Activated naive CD4-positive, alpha-beta T cell treated with anti-CD3 and anti-CD28 coated beads, Interleukin-2, amount 50 U/mL, for 72 hours (primary cell): ENCODE results near the gene IGF1R. TPM values are rescaled to one million over a fixed set of nuclear protein-coding genes. Genes with fewer than 3 reads are reported as not detected.

ENCODE experiments used
- ATAC-seq, 2 donors: fragments of 150-1000 bp; cut with Tn5 transposase; 2 replicates each; pipeline ENCODE4 v1.10.0; 2021; ENCODE audit warnings: mild to moderate bottlenecking in 2 of 2, moderate library complexity in 2 of 2
- DNase-seq, 2 donors: peaks; one replicate each; pipeline ENCODE4 v3.0.0; 2021 to 2022; ENCODE audit warnings: low spot score in 2 of 2
- H3K27ac Mint-ChIP-seq, 2 donors: one replicate each; pipeline ENCODE4 v1.8.0; 2022; ENCODE audit warnings: mild to moderate bottlenecking in 2 of 2, mixed read lengths in 2 of 2
- H3K36me3 Mint-ChIP-seq, 2 donors: one replicate each; pipeline ENCODE4 v1.8.0; 2022; ENCODE audit warnings: mixed read lengths in 2 of 2
- H3K9me3 Mint-ChIP-seq, 2 donors: one replicate each; pipeline ENCODE4 v1.8.0; 2022; ENCODE audit warnings: mixed read lengths in 2 of 2
- total RNA-seq, 2 donors: library from RNA; stranded (reverse); gene quantifications; one replicate each; pipeline ENCODE4 v1.2.3, GENCODE V29; 2022

Gene IGF1R
- total RNA-seq, 2 donors from 2014 or later, result 35.6 to 39.4 TPM

- no peaks in the 10 kb centered on the region for H3K9me3 Mint-ChIP-seq
- ATAC-seq (no peak), DNase-seq (no peak)
- no peak overlapping the region for H3K27ac Mint-ChIP-seq
- H3K36me3 Mint-ChIP-seq, result no peaks in the 10 kb centered on the region
Observed at GRCh38 chr15:98660055-98660454, 11.7 kb downstream of the IGF1R start.

- Mint-ChIP-seq H3K9me3 (no peaks in the 10 kb centered on the region), H3K36me3 (no peaks in the 10 kb centered on the region), H3K27ac (peak overlapping the region; percentile 2 to 7)
- DNase-seq, result no peak
- no peak for ATAC-seq
Observed at GRCh38 chr15:98663045-98663444, 14.7 kb downstream of the IGF1R start.

GRCh38 chr15:98663606-98664005 lies 15.3 kb downstream of the IGF1R start:
- ATAC-seq (no peak), DNase-seq (no peak)
- H3K36me3 Mint-ChIP-seq, result no peaks in the 10 kb centered on the region
- H3K27ac Mint-ChIP-seq, result no peak overlapping the region
- H3K9me3 Mint-ChIP-seq, result no peaks in the 10 kb centered on the region

GRCh38 chr15:98666441-98666840 lies 18.1 kb downstream of the IGF1R start:
- ATAC-seq (no peak), DNase-seq (no peak)
- peak overlapping the region in 1 of 2 donors; percentile 1 for H3K27ac Mint-ChIP-seq
- peaks cover 0 to under 1% of the 10 kb centered on the region in 2 donors for H3K36me3 Mint-ChIP-seq
- no peaks in the 10 kb centered on the region for H3K9me3 Mint-ChIP-seq

- DNase-seq (no peak), ATAC-seq (no peak)
- Mint-ChIP-seq H3K27ac (peak overlapping the region in 1 of 2 donors; percentile 1), H3K36me3 (peaks cover 0 to 4% of the 10 kb centered on the region in 2 donors), H3K9me3 (no peaks in the 10 kb centered on the region)
Observed at GRCh38 chr15:98666841-98667240, 18.5 kb downstream of the IGF1R start.

GRCh38 chr15:98667521-98668179 lies 19.3 kb downstream of the IGF1R start:
- Mint-ChIP-seq H3K27ac (peak overlapping the region; percentile 18 to 74), H3K9me3 (no peaks in the 10 kb centered on the region), H3K36me3 (peaks cover 0 to 6% of the 10 kb centered on the region in 2 donors)
- ATAC-seq (peak; percentile 23 to 33), DNase-seq (no peak)

GRCh38 chr15:98668566-98669308 lies 20.4 kb downstream of the IGF1R start:
- Mint-ChIP-seq H3K36me3 (peaks cover 0 to 6% of the 10 kb centered on the region in 2 donors), H3K27ac (peak overlapping the region; percentile 66 to 74), H3K9me3 (no peaks in the 10 kb centered on the region)
- DNase-seq (peak in 1 of 2 donors; percentile 65), ATAC-seq (peak; percentile 99)

GRCh38 chr15:98669638-98670037 lies 21.3 kb downstream of the IGF1R start:
- no peak for ATAC-seq
- Mint-ChIP-seq H3K27ac (peak overlapping the region in 1 of 2 donors; percentile 74), H3K9me3 (no peaks in the 10 kb centered on the region), H3K36me3 (peaks cover 0 to 6% of the 10 kb centered on the region in 2 donors)
- no peak for DNase-seq

- Mint-ChIP-seq H3K27ac (no peak overlapping the region), H3K36me3 (peaks cover 0 to 6% of the 10 kb centered on the region in 2 donors), H3K9me3 (no peaks in the 10 kb centered on the region)
- DNase-seq (no peak), ATAC-seq (no peak)
Observed at GRCh38 chr15:98671060-98672008, 23.0 kb downstream of the IGF1R start.

- ATAC-seq, result no peak
- H3K9me3 Mint-ChIP-seq, result no peaks in the 10 kb centered on the region
- no peak for DNase-seq
- no peak overlapping the region for H3K27ac Mint-ChIP-seq
- peaks cover 5 to 6% of the 10 kb centered on the region in 2 donors for H3K36me3 Mint-ChIP-seq
Observed at GRCh38 chr15:98673133-98673532, 24.8 kb downstream of the IGF1R start.

GRCh38 chr15:98674336-98674735 lies 26.0 kb downstream of the IGF1R start:
- DNase-seq, result no peak
- Mint-ChIP-seq H3K36me3 (peaks cover 5 to 12% of the 10 kb centered on the region in 2 donors), H3K27ac (no peak overlapping the region), H3K9me3 (no peaks in the 10 kb centered on the region)
- ATAC-seq, result no peak

GRCh38 chr15:98676586-98677270 lies 28.4 kb downstream of the IGF1R start:
- no peak for ATAC-seq
- no peaks in the 10 kb centered on the region for H3K9me3 Mint-ChIP-seq
- no peak overlapping the region for H3K27ac Mint-ChIP-seq
- no peak for DNase-seq
- peaks cover 5 to 11% of the 10 kb centered on the region in 2 donors for H3K36me3 Mint-ChIP-seq

- Mint-ChIP-seq H3K9me3 (no peaks in the 10 kb centered on the region), H3K36me3 (peaks cover 5 to 8% of the 10 kb centered on the region in 2 donors), H3K27ac (peak overlapping the region in 1 of 2 donors; percentile 7)
- DNase-seq (no peak), ATAC-seq (no peak)
Observed at GRCh38 chr15:98677345-98678059, 29.2 kb downstream of the IGF1R start.

- DNase-seq (no peak), ATAC-seq (no peak)
- no peak overlapping the region for H3K27ac Mint-ChIP-seq
- peaks cover 5 to 8% of the 10 kb centered on the region in 2 donors for H3K36me3 Mint-ChIP-seq
- no peaks in the 10 kb centered on the region for H3K9me3 Mint-ChIP-seq
Observed at GRCh38 chr15:98678484-98678883, 30.1 kb downstream of the IGF1R start.

- ATAC-seq (no peak), DNase-seq (no peak)
- Mint-ChIP-seq H3K27ac (no peak overlapping the region), H3K9me3 (no peaks in the 10 kb centered on the region), H3K36me3 (peaks cover 5 to 8% of the 10 kb centered on the region in 2 donors)
Observed at GRCh38 chr15:98681061-98681460, 32.7 kb downstream of the IGF1R start.
